ENCODE results near the gene EML5. TPM values are rescaled to one million over a fixed set of nuclear protein-coding genes. Genes with fewer than 3 reads are reported as not detected.
A peak's percentile ranks its signal among the peaks of the same experiment; 100 is the strongest.

EML5 gene
- total and polyA plus RNA-seq, 2 of the 13 experiments (the other 11 are each of a cell fraction or from before 2014, with no cell fraction given), result 0.11 TPM; not detected in 1

GRCh38 chr14:88792473-88793258 is at the start of gene EML5 (continued):
- TF ChIP-seq PRDM10 (CRISPR knock-in tag; IDR thresholded peaks at IDR 0.05; ENCODE audit: low read depth), result no peak
- no peak; the same call in 1 of the 2 replicates for TF ChIP-seq ZSCAN20 (CRISPR knock-in tag; IDR thresholded peaks at IDR 0.05; ENCODE audit: borderline replicate concordance)
- TF ChIP-seq ZNF18 (CRISPR knock-in tag; IDR thresholded peaks at IDR 0.05; ENCODE audit: insufficient replicate concordance), result no peak
- no peak for TF ChIP-seq GATAD2A (CRISPR knock-in tag; IDR thresholded peaks at IDR 0.05)
- no peak for TF ChIP-seq HIVEP1 (CRISPR knock-in tag; IDR thresholded peaks at IDR 0.05)
- TF ChIP-seq ZNF598 (CRISPR knock-in tag; IDR thresholded peaks at IDR 0.05; ENCODE audit: borderline replicate concordance), result no peak
- no peak for TF ChIP-seq PRPF4 (IDR thresholded peaks at IDR 0.05; ENCODE audit: low read depth, low read length, poor library complexity, severe bottlenecking)
- TF ChIP-seq JDP2 (CRISPR knock-in tag; IDR thresholded peaks at IDR 0.05; ENCODE audit: borderline replicate concordance), result no peak
- TF ChIP-seq ZSCAN25 (CRISPR knock-in tag; IDR thresholded peaks at IDR 0.05), result no peak
- 0 out of 4 replicates have a peak, but pooled peaks of 1 of the 2 experiments have one; percentile 18 for TF ChIP-seq HMGXB4 (CRISPR knock-in tag; IDR thresholded peaks at IDR 0.05; ENCODE audit: borderline replicate concordance in 1 of 2, low read depth in 1 of 2)
- TF ChIP-seq NFYC (CRISPR knock-in tag; IDR thresholded peaks at IDR 0.05), result no peak
- peak; percentile 75; the same call in 1 of the 2 replicates for TF ChIP-seq ZNF777 (CRISPR knock-in tag; IDR thresholded peaks at IDR 0.05)
- TF ChIP-seq ZC3H4 (CRISPR knock-in tag; IDR thresholded peaks at IDR 0.05; ENCODE audit: borderline replicate concordance), result no peak
- TF ChIP-seq ZNF335 (CRISPR knock-in tag; IDR thresholded peaks at IDR 0.05), result 0 out of 2 replicates have a peak, but pooled peaks have one; percentile 48
- TF ChIP-seq HNF1A (IDR thresholded peaks at IDR 0.05; ENCODE audit: low read depth), result no peak
- no peak for TF ChIP-seq HNF1A (CRISPR knock-in tag; IDR thresholded peaks at IDR 0.05; ENCODE audit: borderline replicate concordance)
- TF ChIP-seq ZIK1 (CRISPR knock-in tag; IDR thresholded peaks at IDR 0.05; ENCODE audit: borderline replicate concordance, low read depth), result no peak
